Right lobe of liver (tissue), 4 donors: ENCODE measurements around the gene HOXB5.

Experiments used
- CTCF ChIP-seq, 4 donors: fragments of 200-600 bp in 3 of 4; fragments of 450-650 bp in 1 of 4; IDR thresholded peaks; one replicate each; pipeline versions ENCODE4 v1.5.1 to v1.8.0; 2016 to 2022; ENCODE audit warnings: antibody characterized with exemption in 4 of 4, mild to moderate bottlenecking in 2 of 4
- POLR2A ChIP-seq: fragments of 450-650 bp; IDR thresholded peaks from one replicate; pipeline ENCODE4 v1.6.1; 2017; ENCODE audit warnings: antibody characterized with exemption, mild to moderate bottlenecking
- donor health status: DM: no; HTN: no; CAD: no.
- donor health status: DM: no; HTN: no; CAD: no.
- donor health status: DM: no; HTN: yes; CAD: no.

- TF ChIP-seq POLR2A (no peak), CTCF (IDR thresholded peaks at IDR 0.05) (no peak)
These were observed 45.6 kb upstream of the HOXB5 start for GRCh38 chr17:48639136-48639535.
